ENCODE measurements around the gene MYL6. TPM values are rescaled to one million over a fixed set of nuclear protein-coding genes. Genes with fewer than 3 reads are reported as not detected.
"Not testable (repeated sequence)": the region's sequence is repeated elsewhere in the genome, so short reads cannot be mapped to it uniquely, and the experiment has no call there.

Gene MYL6
- total and polyA plus RNA-seq, 4 donors = 887 to 2,396 (median 1,446) TPM

GRCh38 chr12:56188778-56189098 lies 30.6 kb downstream of the MYL6 start:
- WGBS (ENCODE audit: insufficient coverage) = 0% methylated on average over 12 of the region's 17 CpGs

GRCh38 chr12:56189099-56189917 lies 31.1 kb downstream of the MYL6 start, which contains the start of gene SMARCC2:
Gene SMARCC2 (minus strand): TSS chr12:56189483. CDS start chr12:56189461, 22 bp downstream.
- WGBS (ENCODE audit: insufficient coverage) = under 1% methylated on average over 90 of the region's 93 CpGs
- Histone ChIP-seq H3K36me3 (ENCODE audit: control insufficient read depth, insufficient read depth, low read length) (peaks cover 16% of the 10 kb centered on the region), H3K27me3 (ENCODE audit: control insufficient read depth, insufficient read depth, low read length) (no peaks in the 10 kb centered on the region), H3K4me3 (ENCODE audit: low read depth, low read length) (peak within 1 kb of the TSS; percentile 99), H3K9me3 (ENCODE audit: control insufficient read depth, insufficient read depth, low read length) (no peaks in the 10 kb centered on the region), H3K4me1 (ENCODE audit: control insufficient read depth, insufficient read depth, low read length) (peaks cover 15% of the 10 kb centered on the region), H3K27ac (ENCODE audit: low read depth, low read length) (peak within 1 kb of the TSS; percentile 97)
- DNase-seq (ENCODE audit: low read depth in 4 of 6, low spot score in 6 of 6) = peak in 5 of 6 donors; percentile 65 to 94 (median 78)

More at GRCh38 chr12:56188778-56189098, 30.6 kb downstream of the MYL6 start:
- Histone ChIP-seq H3K27ac (ENCODE audit: low read depth, low read length) (peak overlapping the region; percentile 88), H3K4me1 (ENCODE audit: control insufficient read depth, insufficient read depth, low read length) (peaks cover 15% of the 10 kb centered on the region), H3K9me3 (ENCODE audit: control insufficient read depth, insufficient read depth, low read length) (no peaks in the 10 kb centered on the region), H3K36me3 (ENCODE audit: control insufficient read depth, insufficient read depth, low read length) (peaks cover 20% of the 10 kb centered on the region), H3K4me3 (ENCODE audit: low read depth, low read length) (peak overlapping the region; percentile 99), H3K27me3 (ENCODE audit: control insufficient read depth, insufficient read depth, low read length) (no peaks in the 10 kb centered on the region)
- DNase-seq (ENCODE audit: low read depth in 4 of 6, low spot score in 6 of 6) = no peak

- Histone ChIP-seq H3K4me1 (ENCODE audit: control insufficient read depth, insufficient read depth, low read length) (peaks cover 15% of the 10 kb centered on the region), H3K9me3 (ENCODE audit: control insufficient read depth, insufficient read depth, low read length) (no peaks in the 10 kb centered on the region), H3K27me3 (ENCODE audit: control insufficient read depth, insufficient read depth, low read length) (no peaks in the 10 kb centered on the region), H3K27ac (ENCODE audit: low read depth, low read length) (peak overlapping the region; percentile 97), H3K4me3 (ENCODE audit: low read depth, low read length) (peak overlapping the region; percentile 99), H3K36me3 (ENCODE audit: control insufficient read depth, insufficient read depth, low read length) (peaks cover 15% of the 10 kb centered on the region)
- WGBS (ENCODE audit: insufficient coverage) = 0% methylated on average over 25 of the region's 42 CpGs
- DNase-seq (ENCODE audit: low read depth in 4 of 6, low spot score in 6 of 6) = peak; percentile 89 to 98 (median 94)
Measured at GRCh38 chr12:56189918-56190694, 31.9 kb downstream of the MYL6 start.

DNA sequence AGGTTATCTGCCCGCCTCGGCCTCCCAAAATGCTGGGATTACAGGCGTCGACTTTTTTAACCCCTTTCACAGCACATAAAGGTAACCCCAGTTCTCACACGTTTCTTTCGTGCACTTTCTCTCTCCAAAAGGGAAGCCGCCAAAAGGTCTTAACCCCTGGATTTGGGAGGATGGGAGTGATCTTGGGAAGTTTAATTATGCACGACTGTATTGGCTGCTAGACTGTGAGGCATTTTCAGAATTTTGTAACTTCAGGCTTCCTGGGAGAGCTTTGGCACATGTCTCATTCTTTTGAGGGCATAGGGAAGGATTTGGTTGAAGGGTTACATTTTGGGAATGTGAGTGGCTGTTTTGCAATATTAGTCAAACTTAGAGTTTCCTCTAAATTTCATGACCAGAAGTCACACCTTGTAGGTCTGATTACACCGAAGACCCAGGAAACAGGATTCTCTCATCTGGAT lies 32.6 kb downstream of the MYL6 start:
- Histone ChIP-seq H3K4me1 (ENCODE audit: control insufficient read depth, insufficient read depth, low read length) (peaks cover 15% of the 10 kb centered on the region), H3K36me3 (ENCODE audit: control insufficient read depth, insufficient read depth, low read length) (peaks cover 8% of the 10 kb centered on the region), H3K27ac (ENCODE audit: low read depth, low read length) (peak overlapping the region; percentile 97), H3K27me3 (ENCODE audit: control insufficient read depth, insufficient read depth, low read length) (no peaks in the 10 kb centered on the region), H3K9me3 (ENCODE audit: control insufficient read depth, insufficient read depth, low read length) (no peaks in the 10 kb centered on the region), H3K4me3 (ENCODE audit: low read depth, low read length) (peak overlapping the region; percentile 99)
- peak in 1 of 6 donors; percentile 22 for DNase-seq (ENCODE audit: low read depth in 4 of 6, low spot score in 6 of 6)
- WGBS (ENCODE audit: insufficient coverage) = 7% methylated on average over 6 of the region's 9 CpGs

DNA sequence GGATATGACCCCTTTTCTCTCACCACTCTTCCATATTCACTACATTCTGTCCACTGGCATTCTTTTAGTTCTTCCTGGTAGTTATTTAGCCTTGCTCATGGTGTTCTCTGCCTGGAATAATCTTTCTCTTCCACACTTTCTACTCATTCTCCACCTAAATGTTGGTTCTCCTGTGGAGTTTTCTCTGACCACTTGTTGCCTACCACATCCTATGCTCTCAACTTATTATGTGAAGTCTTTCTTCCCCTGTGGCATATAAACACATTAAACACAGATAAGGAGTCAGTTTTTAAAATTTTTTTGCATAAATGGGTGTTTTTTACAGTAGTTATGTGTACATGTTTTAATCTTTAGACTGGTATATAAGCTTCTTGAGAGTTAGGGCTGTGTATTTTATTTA lies 34.4 kb downstream of the MYL6 start:
- Histone ChIP-seq H3K27me3 (ENCODE audit: control insufficient read depth, insufficient read depth, low read length) (no peaks in the 10 kb centered on the region), H3K27ac (ENCODE audit: low read depth, low read length) (no peak overlapping the region), H3K4me1 (ENCODE audit: control insufficient read depth, insufficient read depth, low read length) (peaks cover 15% of the 10 kb centered on the region), H3K9me3 (ENCODE audit: control insufficient read depth, insufficient read depth, low read length) (no peaks in the 10 kb centered on the region), H3K36me3 (ENCODE audit: control insufficient read depth, insufficient read depth, low read length) (no peaks in the 10 kb centered on the region), H3K4me3 (ENCODE audit: low read depth, low read length) (no peak overlapping the region)
- DNase-seq (ENCODE audit: low read depth in 4 of 6, low spot score in 6 of 6) = no peak

GRCh38 chr12:56193025-56193578 lies 34.9 kb downstream of the MYL6 start:
- H3K36me3 ChIP-seq (ENCODE audit: control insufficient read depth, insufficient read depth, low read length) = no peaks in the 10 kb centered on the region
- DNase-seq (ENCODE audit: low read depth in 4 of 6, low spot score in 6 of 6) = peak in 5 of 6 donors; percentile 52 to 96 (median 68)
- 0% methylated on average over 1 of the region's 1 CpG for WGBS (ENCODE audit: insufficient coverage)
- H3K27me3 ChIP-seq (ENCODE audit: control insufficient read depth, insufficient read depth, low read length) = no peaks in the 10 kb centered on the region
- no peaks in the 10 kb centered on the region for H3K9me3 ChIP-seq (ENCODE audit: control insufficient read depth, insufficient read depth, low read length)
- no peak overlapping the region for H3K4me3 ChIP-seq (ENCODE audit: low read depth, low read length)
- H3K27ac ChIP-seq (ENCODE audit: low read depth, low read length) = no peak overlapping the region
- peaks cover 10% of the 10 kb centered on the region for H3K4me1 ChIP-seq (ENCODE audit: control insufficient read depth, insufficient read depth, low read length)

DNA sequence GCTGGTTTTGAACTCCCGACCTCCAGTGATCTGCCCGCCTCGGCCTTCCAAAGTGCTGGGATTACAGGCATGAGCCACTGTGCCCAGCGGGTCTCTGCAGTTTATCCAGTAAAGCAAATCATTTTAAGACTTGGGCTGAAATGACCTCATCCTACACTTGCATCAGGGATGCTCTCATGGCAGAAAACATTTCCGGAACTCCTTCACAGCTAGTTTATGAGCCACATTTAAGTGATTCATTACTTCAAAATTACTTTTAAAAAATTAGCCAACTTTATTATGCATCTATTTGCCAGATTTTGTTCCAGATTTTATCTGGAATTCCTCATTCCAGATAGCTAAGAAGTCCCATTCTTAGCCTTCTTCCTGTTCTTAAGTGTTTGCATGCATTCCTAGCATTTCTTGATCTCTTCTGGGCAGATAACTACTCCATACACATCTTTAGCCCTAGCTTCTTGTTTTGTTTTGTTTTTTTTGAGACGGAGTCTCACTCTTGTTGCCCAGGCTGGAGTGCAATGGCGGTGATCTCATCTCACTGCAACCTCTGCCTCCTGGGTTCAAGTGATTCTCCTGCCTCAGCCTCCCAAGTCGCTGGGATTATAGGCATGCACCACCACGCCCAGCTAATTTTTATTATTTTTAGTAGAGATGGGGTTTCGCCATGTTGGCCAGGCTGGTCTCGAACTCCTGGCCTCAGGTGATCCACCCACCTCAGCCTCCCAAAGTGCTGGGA lies 38.8 kb downstream of the MYL6 start:
- not testable (repeated sequence) for H3K9me3 ChIP-seq (ENCODE audit: control insufficient read depth, insufficient read depth, low read length); DNase-seq (ENCODE audit: low read depth in 4 of 6, low spot score in 6 of 6); H3K4me3 ChIP-seq (ENCODE audit: low read depth, low read length); H3K27me3 ChIP-seq (ENCODE audit: control insufficient read depth, insufficient read depth, low read length); H3K4me1 ChIP-seq (ENCODE audit: control insufficient read depth, insufficient read depth, low read length); H3K27ac ChIP-seq (ENCODE audit: low read depth, low read length); H3K36me3 ChIP-seq (ENCODE audit: control insufficient read depth, insufficient read depth, low read length)
- 87% methylated on average over 8 of the region's 11 CpGs for WGBS (ENCODE audit: insufficient coverage)

DNA sequence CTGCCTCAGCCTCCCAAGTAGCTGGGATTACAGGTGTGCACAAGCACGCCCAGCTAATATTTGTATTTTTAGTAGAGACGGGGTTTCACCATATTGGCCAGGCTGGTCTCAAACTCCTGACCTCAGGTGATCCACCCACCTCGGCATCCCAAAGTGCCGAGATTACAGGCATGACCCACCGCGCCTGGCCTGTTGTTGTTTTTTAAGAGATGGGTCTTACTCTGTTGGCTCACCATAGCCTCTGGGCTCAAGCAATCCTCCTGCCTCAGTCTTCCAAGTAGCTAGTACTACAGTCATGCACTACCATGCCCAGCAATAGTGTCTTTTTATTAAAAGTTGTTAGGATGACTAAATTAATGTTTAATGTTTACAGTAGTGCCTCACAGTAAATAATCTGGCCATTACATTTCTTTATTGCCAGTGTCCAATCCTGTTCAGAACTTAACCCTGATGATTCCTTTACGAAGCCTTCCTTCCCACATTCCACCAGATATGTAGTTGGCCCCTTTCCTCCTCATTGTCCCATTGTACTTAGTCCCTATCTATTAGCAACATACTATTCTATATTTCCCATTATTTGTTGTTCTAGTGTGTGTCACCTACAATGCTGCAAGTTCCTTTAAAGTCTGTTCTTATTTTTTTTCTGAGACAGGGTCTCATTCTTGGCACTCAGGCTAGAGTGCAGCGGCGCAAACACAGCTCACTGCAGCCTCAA lies 39.9 kb downstream of the MYL6 start:
- Histone ChIP-seq H3K36me3 (ENCODE audit: control insufficient read depth, insufficient read depth, low read length) (no peaks in the 10 kb centered on the region), H3K4me1 (ENCODE audit: control insufficient read depth, insufficient read depth, low read length) (no peaks in the 10 kb centered on the region), H3K4me3 (ENCODE audit: low read depth, low read length) (no peak overlapping the region), H3K9me3 (ENCODE audit: control insufficient read depth, insufficient read depth, low read length) (no peaks in the 10 kb centered on the region), H3K27ac (ENCODE audit: low read depth, low read length) (no peak overlapping the region), H3K27me3 (ENCODE audit: control insufficient read depth, insufficient read depth, low read length) (no peaks in the 10 kb centered on the region)
- DNase-seq (ENCODE audit: low read depth in 4 of 6, low spot score in 6 of 6) = no peak
- WGBS (ENCODE audit: insufficient coverage) = 96% methylated on average over 5 of the region's 9 CpGs

DNA sequence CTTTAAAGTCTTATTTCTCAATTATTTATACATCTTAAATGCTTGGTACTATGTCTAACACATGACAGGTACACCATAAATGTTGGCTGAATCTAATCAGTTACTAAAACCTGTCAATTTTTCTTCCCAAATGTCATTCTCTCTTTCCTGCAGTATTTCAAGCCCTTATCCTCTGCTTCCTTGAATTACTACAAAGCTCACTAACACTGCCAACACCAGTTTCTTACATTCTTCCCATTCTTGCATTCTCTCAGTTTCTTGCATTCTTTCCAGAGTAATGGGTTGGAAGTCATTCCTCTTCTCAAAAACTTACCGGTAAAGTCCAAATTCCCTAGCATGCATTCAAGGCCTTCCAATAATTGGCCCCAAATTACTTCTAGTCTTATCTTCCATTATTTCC lies 40.7 kb downstream of the MYL6 start:
- Histone ChIP-seq H3K4me1 (ENCODE audit: control insufficient read depth, insufficient read depth, low read length) (no peaks in the 10 kb centered on the region), H3K27ac (ENCODE audit: low read depth, low read length) (no peak overlapping the region), H3K36me3 (ENCODE audit: control insufficient read depth, insufficient read depth, low read length) (no peaks in the 10 kb centered on the region), H3K4me3 (ENCODE audit: low read depth, low read length) (no peak overlapping the region), H3K27me3 (ENCODE audit: control insufficient read depth, insufficient read depth, low read length) (no peaks in the 10 kb centered on the region), H3K9me3 (ENCODE audit: control insufficient read depth, insufficient read depth, low read length) (no peaks in the 10 kb centered on the region)
- WGBS (ENCODE audit: insufficient coverage) = 100% methylated on average over 1 of the region's 1 CpG
- no peak for DNase-seq (ENCODE audit: low read depth in 4 of 6, low spot score in 6 of 6)

Data from spinal cord (tissue), 10 donors.